Pancreas (tissue), 10 donors: ENCODE data around the gene TRPM3. TPM values are rescaled to one million over a fixed set of nuclear protein-coding genes. Genes with fewer than 3 reads are reported as not detected.

Experiments used
- ATAC-seq, 4 donors: fragments of 200-7000 bp; cut with Tn5 transposase; one replicate each; pipeline versions ENCODE4 v1.8.0 to v1.9.1; 2020; ENCODE audit warnings: mild to moderate bottlenecking in 4 of 4, moderate library complexity in 4 of 4
- DNase-seq, 6 donors: peaks; one replicate each; pipeline ENCODE4 v3.0.0-alpha.2; 2020
- FAIRE-seq: peaks from 2 replicates; lab custom pipeline; 2012; peaks lifted over from hg19 to GRCh38; lab: Jason Lieb, UNC
- H3K27ac ChIP-seq, 4 donors: fragments of 200-600 bp; sonication (generic); 1 replicate in 3 of 4; 2 replicates in 1 of 4; pipeline versions ENCODE4 v1.5.0 to v1.8.0; 2020
- H3K27me3 ChIP-seq, 4 donors: fragments of 200-600 bp; one replicate each; pipeline ENCODE4 v1.8.0; 2021
- H3K36me3 ChIP-seq, 3 donors: fragments of 200-600 bp; sonication (generic) in 1 of 3; one replicate each; pipeline versions ENCODE4 v1.5.0 to v1.8.0; 2020 to 2021
- H3K4me1 ChIP-seq, 3 donors: fragments of 200-600 bp; one replicate each; pipeline ENCODE4 v1.8.0; 2021
- H3K4me3 ChIP-seq, 4 donors: fragments of 200-600 bp; sonication (generic) in 2 of 4; one replicate each; pipeline versions ENCODE4 v1.5.0 to v1.8.0; 2020 to 2021
- H3K9me3 ChIP-seq, 4 donors: fragments of 200-600 bp; one replicate each; pipeline ENCODE4 v1.8.0; 2021
- CTCF ChIP-seq, 4 donors: fragments of 200-600 bp; sonication (generic) in 3 of 4; IDR thresholded peaks; one replicate each; pipeline versions ENCODE4 v1.5.0 to v1.8.0; 2021; ENCODE audit warnings: antibody characterized with exemption in 4 of 4
- WGBS, 2 donors: extraction: QIAGEN DNeasy Blood & Tissue Kit; methylation state at CpG; one replicate each; pipeline ENCODE4 v1.1.7; 2013; 5-methylcytosine and 5-hydroxymethylcytosine counted together
- intact Hi-C, 3 donors: fragments of 100-400 bp; cut with DNase I; formaldehyde crosslinking; loops; one replicate each; pipeline versions ENCODE4 v1.11.1 to v1.14.2; 2022
- polyA plus RNA-seq, 2 donors: library from polyadenylated mRNA; stranded (reverse); fragments of 200-250 nt; gene quantifications; one replicate each; pipeline ENCODE4 v1.2.3, GENCODE V29; 2013
- total RNA-seq, 6 donors: library from RNA; stranded (reverse); fragmentation: NEBNext Ultra II Directional in 4 of 6; extraction: Animal tissue kit (Norgen Biotek cat#: 25700) in 4 of 6; gene quantifications; one replicate each; pipeline versions ENCODE4 v1.2.1 to v1.2.4, GENCODE V29; 2021 to 2023
- donor health status: healthy with polysubstance abuse.
- donor health status: DM: no; HTN: no; CAD: no; lungs with moderate emphysema.
- donor health status: DM: no; HTN: no; CAD: no.
- donor health status: control.
- donor health status: control.
- donor health status: Bipolar disorder and iron deficiency.
- donor health status: DM: yes; HTN: yes; CAD: no.
- donor health status: DM: no; HTN: no; CAD: no.
- donor health status: DM: no; HTN: no; CAD: no.
- donor health status: DM: yes; HTN: yes; CAD: no.

TRPM3 gene
- total and polyA plus RNA-seq, 8 donors, result 0.22 to 1.9 (median 0.76) TPM

DNA sequence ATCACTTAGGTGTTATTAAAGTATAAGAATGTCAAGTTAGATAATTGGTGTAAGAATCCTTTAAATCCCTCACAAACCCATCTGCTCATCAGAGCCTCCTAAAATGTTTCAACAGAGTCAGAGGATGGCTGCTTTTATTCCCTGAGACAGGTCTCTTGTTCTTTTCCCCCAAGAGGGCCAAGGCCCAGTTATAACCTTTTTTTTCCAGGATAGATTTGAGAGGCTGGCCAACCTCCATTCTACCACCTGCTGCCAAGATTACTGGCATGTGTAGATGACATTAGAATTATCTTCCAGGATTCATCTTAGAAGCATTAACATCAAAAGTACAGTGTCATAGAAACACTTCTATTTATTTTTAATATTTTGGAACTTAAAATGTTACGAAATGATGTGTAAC, 305.1 kb downstream of the TRPM3 start:
- FAIRE-seq, result no peak

DNA sequence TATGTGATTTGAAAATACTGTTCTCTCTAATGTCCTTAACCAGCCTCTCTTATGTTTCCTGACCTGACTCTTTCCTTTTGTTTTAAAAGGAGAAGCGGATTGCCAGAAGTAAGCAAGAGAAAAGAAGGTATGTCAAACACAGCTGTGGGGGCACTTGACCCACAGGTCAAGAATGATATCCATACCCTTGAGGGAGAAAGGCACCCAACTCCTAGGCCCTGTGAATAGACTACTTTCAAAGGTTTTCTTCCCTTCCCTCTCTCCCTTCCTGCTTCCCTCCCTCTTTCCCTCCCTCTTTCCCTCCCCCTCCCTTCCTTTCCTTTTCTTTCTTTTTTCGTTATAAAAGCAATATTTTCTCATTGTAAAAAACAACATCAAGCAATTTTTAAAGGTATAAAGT, 306.8 kb downstream of the TRPM3 start:
- H3K4me3 ChIP-seq, result no peak overlapping the region
- FAIRE-seq, result no peak

More for the DNA sequence above, 305.1 kb downstream of the TRPM3 start:
- no peak for TF ChIP-seq CTCF (IDR thresholded peaks at IDR 0.05)
- Histone ChIP-seq H3K9me3 (no peaks in the 10 kb centered on the region), H3K4me1 (no peaks in the 10 kb centered on the region), H3K27me3 (no peaks in the 10 kb centered on the region), H3K36me3 (no peaks in the 10 kb centered on the region), H3K27ac (no peak overlapping the region), H3K4me3 (no peak overlapping the region)
- intact Hi-C loops, result no loop called here
- no peak for ATAC-seq
- WGBS, 2 donors, result 76% methylated on average over 1 of the region's 1 CpG
- no peak for DNase-seq

DNA sequence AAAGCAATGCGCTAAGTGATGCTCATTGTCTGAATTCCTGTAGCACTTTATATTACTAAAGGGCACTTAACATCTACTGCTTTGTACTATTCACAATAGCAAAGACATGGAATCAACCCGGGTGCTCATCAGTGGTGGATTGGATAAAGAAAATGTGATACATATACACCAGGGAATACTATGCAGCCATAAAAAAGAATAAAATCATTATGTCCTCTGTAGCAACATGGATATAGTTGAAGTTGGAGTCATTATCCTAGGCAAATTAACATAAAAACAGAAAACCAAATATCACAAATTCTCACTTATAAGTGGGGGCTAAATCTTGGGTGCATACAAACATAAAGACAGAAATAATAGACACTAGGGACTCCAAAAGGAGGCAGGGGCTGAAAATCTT, 308.3 kb downstream of the TRPM3 start:
- no peak for FAIRE-seq
- no peak for DNase-seq
- no peak for TF ChIP-seq CTCF (IDR thresholded peaks at IDR 0.05)
- WGBS, 2 donors, result 88 to 93% methylated on average over 2 of the region's 2 CpGs
- Histone ChIP-seq H3K27ac (no peak overlapping the region), H3K27me3 (no peaks in the 10 kb centered on the region), H3K4me3 (no peak overlapping the region), H3K36me3 (no peaks in the 10 kb centered on the region), H3K4me1 (no peaks in the 10 kb centered on the region), H3K9me3 (no peaks in the 10 kb centered on the region)
- intact Hi-C loops, result no loop called here
- ATAC-seq, result no peak

More for the DNA sequence above, 306.8 kb downstream of the TRPM3 start:
- DNase-seq, result no peak
- Histone ChIP-seq H3K36me3 (no peaks in the 10 kb centered on the region), H3K27me3 (no peaks in the 10 kb centered on the region), H3K4me1 (no peaks in the 10 kb centered on the region), H3K9me3 (no peaks in the 10 kb centered on the region), H3K27ac (no peak overlapping the region)
- TF ChIP-seq CTCF (IDR thresholded peaks at IDR 0.05), result no peak
- 36 to 45% methylated on average over 2 of the region's 2 CpGs for WGBS, 2 donors
- intact Hi-C loops, result no loop called here
- no peak for ATAC-seq

GRCh38 chr9:70811638-70812037, 309.8 kb downstream of the TRPM3 start:
- WGBS, 2 donors, result 66 to 68% methylated on average over 1 of the region's 1 CpG
- H3K36me3 ChIP-seq, result no peaks in the 10 kb centered on the region
- FAIRE-seq (no peak), DNase-seq (no peak), ATAC-seq (no peak)
- no peaks in the 10 kb centered on the region for H3K9me3 ChIP-seq
- H3K27me3 ChIP-seq, result no peaks in the 10 kb centered on the region
- no peak overlapping the region for H3K4me3 ChIP-seq
- no peak for TF ChIP-seq CTCF (IDR thresholded peaks at IDR 0.05)
- intact Hi-C loops, result no loop called here
- H3K4me1 ChIP-seq, result no peaks in the 10 kb centered on the region
- no peak overlapping the region for H3K27ac ChIP-seq

DNA sequence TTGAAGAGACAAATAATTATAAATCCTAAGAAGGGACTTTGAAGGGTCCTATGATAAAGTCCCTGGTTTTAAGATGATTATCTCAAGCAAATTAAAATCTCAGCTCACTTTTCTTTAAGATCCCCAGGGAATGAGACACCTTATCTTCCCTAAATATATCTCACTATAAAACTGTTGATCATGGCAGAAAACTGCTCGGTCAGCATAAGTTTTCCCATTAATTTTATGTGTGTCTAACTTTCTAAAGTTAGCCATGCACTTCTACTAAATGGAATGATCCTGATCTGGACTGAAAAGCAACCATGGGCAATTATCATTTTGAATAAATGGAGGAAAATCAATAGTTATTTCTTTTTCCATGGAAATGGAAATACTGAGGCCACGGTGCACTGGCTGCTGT, 314.5 kb downstream of the TRPM3 start:
- H3K36me3 ChIP-seq, result no peaks in the 10 kb centered on the region
- intact Hi-C loops, result no loop called here
- H3K9me3 ChIP-seq, result no peaks in the 10 kb centered on the region
- H3K27ac ChIP-seq, result no peak overlapping the region
- FAIRE-seq (no peak), ATAC-seq (no peak), DNase-seq (no peak)
- TF ChIP-seq CTCF (IDR thresholded peaks at IDR 0.05), result no peak
- no peak overlapping the region for H3K4me3 ChIP-seq
- 60 to 64% methylated on average over 2 of the region's 2 CpGs for WGBS, 2 donors
- H3K27me3 ChIP-seq, result no peaks in the 10 kb centered on the region
- no peaks in the 10 kb centered on the region for H3K4me1 ChIP-seq
